Mesenteric fat pad (tissue), 1 donor: ENCODE data around the gene BMAL2. TPM values are rescaled to one million over a fixed set of nuclear protein-coding genes. Genes with fewer than 3 reads are reported as not detected.

Source experiments
- DNase-seq: peaks from one replicate; pipeline ENCODE4 v3.0.0-alpha.2; 2020; ENCODE audit warnings: low spot score
- long read RNA-seq: library from polyadenylated mRNA; unstranded; transcript quantifications from one replicate; pipeline ENCODE4 v2.0.0, GENCODE V29; 2020
- total RNA-seq: library from RNA; stranded (reverse); fragmentation: NEBNext Ultra II Directional; extraction: Animal tissue kit (Norgen Biotek cat#: 25700); gene quantifications from one replicate; pipeline ENCODE4 v1.2.1, GENCODE V29; 2021
- donor health status: DM: yes; HTN: yes; CAD: no.

Gene BMAL2, protein sequence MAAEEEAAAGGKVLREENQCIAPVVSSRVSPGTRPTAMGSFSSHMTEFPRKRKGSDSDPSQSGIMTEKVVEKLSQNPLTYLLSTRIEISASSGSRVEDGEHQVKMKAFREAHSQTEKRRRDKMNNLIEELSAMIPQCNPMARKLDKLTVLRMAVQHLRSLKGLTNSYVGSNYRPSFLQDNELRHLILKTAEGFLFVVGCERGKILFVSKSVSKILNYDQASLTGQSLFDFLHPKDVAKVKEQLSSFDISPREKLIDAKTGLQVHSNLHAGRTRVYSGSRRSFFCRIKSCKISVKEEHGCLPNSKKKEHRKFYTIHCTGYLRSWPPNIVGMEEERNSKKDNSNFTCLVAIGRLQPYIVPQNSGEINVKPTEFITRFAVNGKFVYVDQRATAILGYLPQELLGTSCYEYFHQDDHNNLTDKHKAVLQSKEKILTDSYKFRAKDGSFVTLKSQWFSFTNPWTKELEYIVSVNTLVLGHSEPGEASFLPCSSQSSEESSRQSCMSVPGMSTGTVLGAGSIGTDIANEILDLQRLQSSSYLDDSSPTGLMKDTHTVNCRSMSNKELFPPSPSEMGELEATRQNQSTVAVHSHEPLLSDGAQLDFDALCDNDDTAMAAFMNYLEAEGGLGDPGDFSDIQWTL
- total RNA-seq: 3.2 TPM
- long read RNA-seq: 0 reads

DNA sequence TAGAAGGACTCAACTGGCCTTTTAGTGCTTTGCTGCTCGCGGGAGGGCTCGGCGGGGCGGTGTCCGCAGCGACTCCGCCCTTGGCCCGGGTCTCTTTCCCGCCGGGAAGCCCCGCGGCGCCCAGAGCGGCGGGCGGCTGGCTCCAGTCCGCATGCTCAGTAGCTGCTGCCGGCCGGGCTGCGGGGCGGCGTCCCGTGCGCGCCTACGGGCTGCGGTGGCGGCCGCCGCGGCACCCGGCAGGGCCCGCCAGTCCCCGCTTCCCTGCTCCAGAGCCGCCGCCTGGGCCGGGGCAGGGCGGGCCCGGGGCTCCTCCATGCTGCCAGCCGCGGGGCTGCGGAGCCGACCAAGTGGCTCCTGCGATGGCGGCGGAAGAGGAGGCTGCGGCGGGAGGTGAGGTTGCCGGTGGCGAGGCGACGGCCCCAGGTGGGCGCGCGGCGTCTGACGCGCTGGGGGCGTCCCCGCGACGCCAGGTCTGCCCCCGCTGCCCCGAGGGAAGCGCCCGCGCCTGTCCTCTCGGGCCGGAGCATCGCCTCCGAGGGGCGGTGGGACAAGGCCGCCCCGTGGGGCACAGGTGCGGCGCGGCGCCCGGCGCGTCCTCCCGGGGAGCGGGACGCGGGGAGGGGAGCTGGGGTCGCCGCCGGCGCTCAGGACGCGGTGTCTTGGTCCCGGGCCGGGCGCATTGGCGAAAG, at the start of gene BMAL2:
TSS of gene BMAL2 (plus strand) at position 123 of the 689 bp plus-strand sequence. CDS start at position 360, 237 bp downstream.
- DNase-seq: no peak

DNA sequence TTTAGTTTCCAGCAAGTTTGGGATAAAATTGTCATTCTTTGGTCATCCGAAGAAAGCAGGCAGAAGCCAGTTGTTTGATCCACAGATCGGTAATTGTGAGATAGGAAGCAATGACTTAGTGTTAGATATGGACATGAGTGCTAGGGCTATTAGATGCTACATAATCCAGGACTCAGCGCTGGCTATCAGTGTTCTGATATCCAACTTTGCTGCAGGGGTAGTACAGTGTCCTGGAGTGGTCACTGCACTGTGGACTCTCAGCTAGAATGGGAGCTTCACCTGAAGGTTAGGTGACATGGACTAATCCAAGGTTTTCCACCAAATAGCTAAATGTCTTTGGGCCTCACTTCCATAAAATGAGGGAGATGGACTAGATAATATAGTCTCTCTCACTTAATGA, 48.6 kb upstream of the BMAL2 start:
- DNase-seq: no peak

DNA sequence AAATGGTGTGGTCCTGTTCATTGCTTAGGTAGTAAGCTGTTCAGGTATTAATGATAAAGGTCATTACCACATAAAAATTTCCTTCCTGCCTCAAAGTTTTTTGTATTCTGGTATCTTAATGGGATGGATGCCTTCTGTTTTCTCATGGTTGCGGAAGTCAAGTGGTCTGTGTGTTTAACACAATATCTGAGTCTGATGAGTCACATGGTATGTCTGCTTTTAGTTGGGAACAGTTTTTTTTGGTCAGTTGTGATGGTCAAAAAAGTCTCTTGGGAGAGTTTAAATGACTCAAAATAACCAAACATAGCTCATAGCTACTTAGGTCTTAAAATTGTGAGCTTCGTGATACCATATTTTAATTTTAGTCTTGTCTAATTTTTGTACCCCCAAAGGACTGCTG, 47.9 kb upstream of the BMAL2 start:
- DNase-seq: no peak

DNA sequence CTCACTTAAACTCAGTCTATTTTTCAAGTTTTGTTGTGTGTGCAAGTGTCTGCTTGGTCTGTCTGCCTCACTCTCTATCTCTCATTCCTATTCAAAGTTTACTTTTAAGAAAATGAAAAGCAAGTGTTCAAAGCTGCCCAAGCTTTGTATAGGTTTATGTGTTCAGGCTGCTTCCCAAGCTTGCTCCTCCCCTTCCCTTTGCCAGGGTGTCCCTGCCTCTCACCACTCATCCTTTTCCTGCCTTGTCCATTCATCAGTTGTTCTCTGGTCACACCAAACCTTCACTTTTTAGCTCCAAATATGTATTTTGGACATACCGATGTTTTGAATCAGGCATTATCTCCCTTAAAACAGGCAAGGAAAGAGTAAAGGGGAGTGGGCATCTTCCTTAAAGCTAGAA, 47.2 kb upstream of the BMAL2 start:
- no peak for DNase-seq

DNA sequence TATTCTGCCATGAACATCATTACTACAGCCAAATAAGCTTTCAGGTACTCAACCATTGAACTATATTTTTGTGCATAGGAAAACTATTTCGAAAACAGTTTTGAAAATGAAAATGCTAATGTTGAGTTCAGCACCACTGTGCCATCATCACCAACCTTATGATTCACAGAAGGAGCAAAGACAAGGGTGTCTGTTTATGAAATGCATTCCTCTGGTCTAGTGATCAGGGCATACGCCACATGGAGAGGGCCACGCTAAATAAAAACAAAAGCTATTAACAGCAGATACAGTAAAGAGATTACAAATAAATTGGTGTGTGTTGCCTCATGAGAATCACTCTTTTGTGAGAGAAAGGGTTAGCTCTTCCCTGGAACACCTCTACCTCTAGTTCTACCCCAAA, 43.2 kb upstream of the BMAL2 start:
- no peak for DNase-seq

DNA sequence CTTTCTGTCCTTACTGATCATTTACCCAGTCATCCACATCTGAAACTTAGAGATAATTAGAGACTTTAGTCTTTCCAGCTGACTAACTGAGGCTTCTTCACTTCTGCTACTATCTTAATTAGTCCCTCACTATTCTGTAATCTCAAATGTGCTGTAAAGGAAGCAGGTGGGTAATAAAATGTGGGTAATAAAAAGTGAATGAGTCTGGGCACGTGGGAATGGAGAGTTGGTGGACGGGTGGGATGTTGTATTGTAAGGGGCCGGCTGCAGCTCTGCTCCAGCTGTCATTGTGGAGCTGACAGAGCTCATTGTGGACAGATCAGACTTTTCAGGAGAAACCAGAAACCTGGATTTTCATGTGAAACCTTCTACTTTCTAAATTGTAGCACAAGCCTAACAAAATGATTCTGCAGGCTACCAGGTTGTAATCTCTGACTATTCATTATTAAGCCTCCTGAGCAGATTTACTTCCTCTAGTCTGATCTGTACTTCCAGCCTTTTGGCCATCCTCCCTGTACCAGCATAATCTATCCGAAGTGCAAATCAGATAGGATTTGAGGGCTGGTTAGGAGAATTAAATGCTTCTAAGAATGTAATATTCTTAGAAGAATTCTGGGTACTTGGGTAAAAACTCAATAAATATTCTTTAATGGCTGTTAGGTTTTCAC, 42.0 kb upstream of the BMAL2 start:
- no peak for DNase-seq

DNA sequence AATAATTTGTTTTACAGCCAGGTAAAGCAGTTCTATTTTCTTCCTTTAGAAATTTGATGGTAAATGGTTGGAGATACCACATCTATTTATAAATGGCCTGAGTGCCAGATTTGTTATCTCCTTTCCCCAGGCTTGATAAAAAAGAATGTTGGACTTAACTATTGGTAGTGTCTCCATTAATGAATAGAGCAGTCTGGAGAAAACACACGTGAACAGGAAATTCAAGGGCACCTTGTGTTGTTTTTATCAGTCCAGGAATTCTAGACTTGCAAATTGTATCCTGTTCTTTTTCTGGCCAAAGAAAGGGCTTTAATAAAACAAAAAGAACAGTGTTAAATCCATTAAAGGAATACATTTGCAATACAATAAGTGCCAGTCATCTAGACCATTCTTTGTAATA, 40.8 kb upstream of the BMAL2 start:
- DNase-seq: no peak

DNA sequence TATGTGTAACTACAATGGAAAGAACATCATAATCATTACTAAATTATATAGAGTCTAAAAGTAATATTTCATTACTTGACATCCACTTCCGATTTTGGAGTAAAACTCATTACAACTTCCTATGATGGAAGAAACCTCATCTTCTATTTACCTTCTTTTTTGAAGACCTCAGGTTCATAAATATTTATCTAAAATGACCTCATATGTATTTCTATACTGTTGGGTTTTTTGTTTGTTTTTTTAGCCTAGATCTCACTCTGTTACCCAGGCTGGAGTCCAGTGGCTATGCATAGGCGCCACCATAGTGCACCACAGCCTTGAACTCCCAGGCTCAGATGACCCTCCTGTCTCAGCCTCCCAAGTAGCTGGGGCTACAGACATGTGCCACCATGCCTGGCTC, 39.9 kb upstream of the BMAL2 start:
- no peak for DNase-seq

DNA sequence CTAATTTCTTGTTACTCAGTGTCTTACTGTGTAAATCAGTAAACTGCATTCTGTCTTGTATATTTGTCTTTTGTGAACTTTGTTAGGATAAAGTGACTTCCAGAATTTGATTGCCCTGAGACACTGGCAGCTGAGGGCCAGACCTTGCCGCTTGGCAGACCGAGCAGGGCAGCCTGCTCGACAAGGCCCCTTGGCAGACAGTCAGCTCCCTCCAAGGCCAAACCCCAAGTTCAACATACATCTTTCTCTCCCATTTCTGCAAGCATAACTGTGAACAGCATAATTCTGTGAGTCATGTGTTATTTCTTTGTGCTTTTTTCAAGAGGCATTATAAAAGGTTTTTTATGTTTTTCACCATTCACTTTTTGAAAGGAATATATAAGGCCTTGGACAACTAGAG, 39.2 kb upstream of the BMAL2 start:
- no peak for DNase-seq

DNA sequence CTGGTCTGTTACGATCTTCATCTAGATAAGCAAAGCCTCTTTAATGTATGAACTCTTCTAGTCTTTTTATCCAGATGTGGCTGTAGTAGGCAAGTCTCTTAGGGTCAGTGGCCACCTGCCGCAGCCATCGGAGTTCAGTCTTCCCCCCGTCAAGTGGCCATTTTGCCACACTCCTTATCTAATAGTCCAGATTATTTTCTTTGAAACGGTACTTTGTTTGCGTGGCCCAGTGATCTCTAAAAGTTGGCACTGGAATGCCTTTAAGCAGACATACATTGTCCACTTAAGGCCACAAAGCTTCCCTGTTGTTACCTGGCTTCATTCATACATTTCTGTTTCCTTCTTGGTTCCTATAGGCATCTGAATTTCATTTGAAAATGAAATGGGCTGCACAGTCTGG, 36.0 kb upstream of the BMAL2 start:
- no peak for DNase-seq

DNA sequence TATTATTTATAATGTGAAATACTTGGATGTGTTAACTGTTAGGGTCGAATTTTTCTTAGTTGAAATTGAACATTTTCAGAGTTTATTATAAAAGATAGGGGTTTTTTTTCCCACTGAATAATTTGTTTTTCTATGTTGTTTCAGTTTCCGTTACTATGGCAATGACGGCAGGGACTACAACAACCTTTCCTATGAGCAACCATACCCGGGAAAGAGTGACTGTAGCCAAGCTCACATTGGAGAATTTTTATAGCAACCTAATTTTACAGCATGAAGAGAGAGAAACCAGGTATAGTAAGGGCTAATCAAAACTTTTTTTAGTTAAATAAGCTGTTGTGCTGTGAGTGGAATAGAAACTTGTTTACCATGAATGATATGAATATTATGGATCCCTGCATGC, 35.1 kb upstream of the BMAL2 start:
- DNase-seq: no peak

DNA sequence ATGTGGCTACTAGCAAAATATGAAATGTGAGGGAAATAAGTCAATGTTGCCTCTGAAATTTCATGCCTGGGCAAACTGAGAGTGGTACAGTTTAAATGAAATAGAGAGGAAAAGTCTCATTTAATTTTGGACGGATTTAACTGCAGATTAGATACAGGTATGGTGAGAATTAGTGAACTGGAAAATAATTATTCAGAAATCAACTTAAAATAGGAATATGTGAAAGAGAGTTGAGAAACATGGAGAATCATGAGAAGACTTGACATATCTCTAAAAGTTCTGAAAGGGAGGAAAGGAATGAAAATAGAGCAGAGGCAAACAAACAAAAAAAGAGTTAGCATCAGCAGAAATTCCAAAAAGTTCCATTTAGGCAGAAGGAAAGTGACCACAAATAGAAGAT, 33.5 kb upstream of the BMAL2 start:
- no peak for DNase-seq

DNA sequence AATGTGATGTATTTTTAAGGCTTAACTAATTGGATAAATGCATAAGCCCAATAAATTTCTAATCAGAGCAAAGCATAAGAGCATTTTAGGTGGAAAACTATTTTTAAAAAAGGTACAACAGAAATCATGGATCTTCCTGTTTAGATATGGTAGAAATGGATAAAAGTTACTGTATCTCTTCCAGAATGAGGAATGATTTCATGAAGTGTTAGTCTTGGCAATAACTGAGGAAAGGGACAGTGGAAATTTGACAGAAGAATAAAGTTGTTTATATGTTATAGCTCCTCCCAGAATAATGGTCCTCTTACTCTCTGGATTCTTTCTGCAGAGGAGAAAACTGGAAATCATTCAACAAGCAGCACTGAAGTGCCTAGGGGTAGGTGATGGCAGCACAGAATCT, 32.4 kb upstream of the BMAL2 start:
- DNase-seq: no peak

DNA sequence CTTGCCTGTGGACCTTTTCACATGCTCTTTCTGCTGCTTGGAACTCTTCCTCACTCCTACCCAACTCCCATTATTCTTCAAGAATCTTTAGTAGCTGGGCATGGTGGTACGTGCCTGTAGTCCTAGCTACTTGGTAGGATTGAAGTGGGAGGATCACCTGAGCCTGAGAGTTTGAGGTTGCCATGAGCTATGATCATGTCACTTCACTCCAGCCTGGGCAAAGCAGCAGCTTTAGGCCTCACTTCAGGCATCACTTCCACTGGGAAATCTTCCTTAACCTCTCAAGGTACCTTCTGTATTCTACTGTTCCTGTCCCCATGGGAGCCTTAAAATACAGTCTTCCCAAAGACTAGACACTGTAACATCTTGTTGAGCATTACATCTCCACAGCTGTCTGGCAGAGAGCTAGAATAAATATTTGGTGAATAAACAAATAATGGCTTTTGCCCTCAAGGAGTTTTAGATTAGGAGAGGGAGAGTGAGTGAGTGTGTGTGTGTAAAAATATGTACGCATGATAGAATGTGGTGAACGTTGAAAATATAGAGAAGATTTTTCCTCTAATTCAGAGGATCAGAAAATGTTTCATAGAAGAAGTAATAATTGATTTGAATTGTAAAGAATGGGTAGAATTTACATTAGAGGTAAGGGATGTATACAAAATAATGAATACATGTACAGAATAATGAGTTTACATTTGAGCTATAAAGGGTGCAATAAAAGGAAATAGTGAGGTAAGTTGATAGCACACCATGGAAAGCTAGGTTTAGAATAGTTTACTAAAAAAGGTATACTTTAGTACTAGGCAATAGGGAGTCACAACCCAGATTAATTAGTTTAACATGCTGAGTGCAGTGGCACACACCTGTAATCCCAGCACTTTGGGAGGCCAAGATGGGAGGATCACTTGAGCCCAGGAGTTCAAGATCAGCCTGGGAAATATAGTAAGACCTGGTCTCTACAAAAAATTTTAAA, 29.2 kb upstream of the BMAL2 start:
- DNase-seq: no peak

DNA sequence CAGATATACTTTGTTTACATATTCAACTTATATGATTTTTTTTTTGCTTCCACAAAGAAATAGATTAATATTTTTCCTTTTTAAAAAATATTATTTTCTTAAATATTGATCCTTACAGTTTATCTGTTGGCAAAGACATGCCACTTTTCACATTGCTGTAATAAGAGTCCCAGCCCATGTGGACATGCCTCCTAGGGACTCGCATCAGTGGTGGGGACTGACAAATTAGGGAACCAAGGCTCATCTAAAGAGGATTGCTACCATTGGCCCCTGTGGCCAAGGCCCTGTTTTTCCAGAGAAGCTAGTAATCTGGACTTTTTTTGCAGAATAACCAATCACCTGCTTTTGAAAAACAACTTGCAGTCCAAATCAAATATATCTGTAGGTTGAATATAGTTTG, 27.8 kb upstream of the BMAL2 start:
- DNase-seq: no peak

DNA sequence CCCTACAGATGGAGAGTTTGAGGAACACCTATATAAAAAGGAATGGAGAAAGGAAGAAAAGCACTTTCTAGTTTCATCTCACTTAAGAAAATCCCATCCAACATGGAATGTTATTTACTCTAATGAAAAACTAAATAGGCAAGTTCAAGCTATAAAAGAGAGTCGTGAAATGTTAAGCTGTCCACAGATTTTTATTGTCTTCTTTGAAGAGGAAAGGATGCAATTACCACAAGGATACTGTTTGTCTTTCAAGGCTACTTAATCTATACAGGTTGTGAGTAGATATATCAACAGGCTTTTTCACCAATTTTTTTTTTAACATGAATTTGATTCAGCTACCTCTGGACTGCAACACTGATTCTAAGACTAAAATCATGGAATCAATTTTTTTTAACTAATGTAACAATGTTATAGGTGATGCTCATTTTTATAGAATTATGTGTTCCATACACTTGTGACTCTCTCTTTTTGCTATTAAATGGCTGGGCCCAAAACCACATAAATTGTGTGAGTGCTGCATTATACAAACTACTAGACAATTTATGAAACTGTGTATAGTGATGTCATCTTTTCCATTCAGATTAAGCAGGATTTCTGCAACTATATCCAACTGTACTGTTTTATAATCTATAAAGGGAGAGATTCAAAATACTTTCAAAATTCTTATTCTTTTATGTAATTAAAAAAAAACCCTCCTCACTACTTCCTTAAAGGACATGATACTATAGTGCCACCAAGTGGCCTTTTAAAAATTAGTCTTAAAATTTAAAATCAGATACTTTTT, 26.8 kb upstream of the BMAL2 start:
- DNase-seq: no peak

DNA sequence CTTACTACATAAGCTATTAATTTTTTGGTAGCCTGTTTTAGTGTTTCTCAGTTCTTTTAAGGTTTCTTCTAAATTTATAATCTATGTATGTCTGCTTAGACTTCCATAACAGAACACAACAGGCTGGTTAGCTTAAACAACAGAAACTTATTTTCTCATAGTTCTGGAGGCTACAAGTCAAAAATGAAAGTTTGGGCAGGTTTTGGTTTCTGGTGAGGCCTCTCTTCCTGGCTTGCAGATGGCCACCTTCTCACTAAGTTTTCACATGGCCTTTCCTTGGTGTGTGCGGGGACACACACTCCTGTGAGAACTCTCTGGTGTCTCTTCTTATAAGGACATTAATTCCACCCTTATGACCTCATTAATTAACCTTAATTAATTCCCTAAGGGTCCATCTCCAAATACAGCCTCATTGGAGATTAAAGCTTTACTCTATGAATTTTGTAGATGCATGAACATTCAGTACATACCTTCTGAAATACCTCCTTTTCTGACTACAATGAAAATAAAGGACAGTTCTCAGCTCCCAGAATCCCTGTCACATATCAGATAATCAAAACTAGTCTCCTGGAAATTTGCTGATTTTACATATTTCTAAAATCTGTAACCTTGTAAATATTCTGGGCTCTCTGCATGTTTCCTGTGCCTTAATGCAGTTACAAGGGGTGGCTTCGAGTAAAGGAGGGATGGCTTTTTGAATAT, 23.2 kb upstream of the BMAL2 start:
- no peak for DNase-seq

DNA sequence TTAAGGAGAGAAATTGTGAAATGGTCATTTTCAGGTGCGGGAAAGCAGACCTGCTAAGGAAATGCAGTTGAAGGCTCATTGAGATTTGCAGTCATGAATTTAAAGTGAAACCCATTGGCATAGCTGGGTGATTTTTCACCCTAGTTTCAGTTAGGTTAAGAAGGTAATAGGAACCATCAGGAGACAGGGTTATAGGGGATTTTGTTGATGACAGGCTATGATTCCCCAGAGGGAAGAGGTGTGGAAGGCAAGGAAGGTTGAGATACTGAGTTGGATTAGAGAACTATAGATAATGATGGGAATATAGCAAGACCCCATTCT, 22.7 kb upstream of the BMAL2 start:
- DNase-seq: no peak

DNA sequence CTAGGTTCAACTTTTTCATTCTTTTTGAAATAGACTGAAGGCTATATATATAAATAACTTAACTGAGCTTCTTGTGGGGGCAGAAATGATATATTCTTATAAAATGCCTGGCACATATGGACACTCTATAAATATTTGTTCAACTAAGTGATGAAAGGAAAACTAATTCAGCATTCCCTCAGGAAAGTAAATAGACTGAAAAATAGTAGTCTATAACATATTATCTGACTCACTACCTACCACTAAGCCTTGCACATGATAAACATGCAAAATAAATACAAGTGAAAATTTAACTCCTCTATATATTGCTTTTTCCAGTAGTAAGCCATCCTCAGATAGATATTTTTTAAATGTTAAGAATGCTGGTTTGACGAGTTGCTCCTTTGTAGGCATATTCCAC, 15.7 kb upstream of the BMAL2 start:
- no peak for DNase-seq
